SK-N-SH treated with all-trans-retinoic acid at 6 μM for 48 hours (cell line): ENCODE results near the gene PMAIP1.

Experiments used
- ATAC-seq: fragments of 200-7000 bp; cut with Tn5 transposase; 3 replicates; pipeline ENCODE4 v1.9.1; 2020; ENCODE audit warnings: mild to moderate bottlenecking, moderate library complexity
- ARNTL ChIP-seq: fragments of 450-650 bp; formaldehyde crosslinking; IDR thresholded peaks from 2 replicates; pipeline ENCODE4 v1.5.0; 2020; ENCODE audit warnings: low read depth, mild to moderate bottlenecking, moderate library complexity, borderline replicate concordance
- BACH2 ChIP-seq: fragments of 250-450 bp; sonication (Bioruptor Pico); IDR thresholded peaks from 2 replicates; pipeline ENCODE4 v1.9.0; 2021; ENCODE audit warnings: mild to moderate bottlenecking, borderline replicate concordance
- CREB5 ChIP-seq: fragments of 250-450 bp; sonication (Bioruptor Pico); IDR thresholded peaks from 2 replicates; pipeline ENCODE4 v1.5.1; 2020; ENCODE audit warnings: low read depth, mild to moderate bottlenecking, moderate library complexity
- CSDC2 ChIP-seq: fragments of 250-450 bp; sonication (Bioruptor Pico); IDR thresholded peaks from 2 replicates; pipeline ENCODE4 v1.5.0; 2020; ENCODE audit warnings: mild to moderate bottlenecking, moderate library complexity
- CSRNP3 ChIP-seq: fragments of 250-450 bp; sonication (Bioruptor Pico); IDR thresholded peaks from 2 replicates; pipeline ENCODE4 v1.5.1; 2021; ENCODE audit warnings: mild to moderate bottlenecking, moderate library complexity
- ESRRG ChIP-seq: fragments of 250-450 bp; sonication (Bioruptor Pico); IDR thresholded peaks from 2 replicates; pipeline ENCODE4 v1.6.1; 2021; ENCODE audit warnings: mild to moderate bottlenecking
- GLIS3 ChIP-seq: fragments of 250-450 bp; sonication (Bioruptor Pico); IDR thresholded peaks from 2 replicates; pipeline ENCODE4 v1.5.0; 2020; ENCODE audit warnings: mild to moderate bottlenecking, moderate library complexity
- ISL1 ChIP-seq: fragments of 250-450 bp; sonication (Bioruptor Pico); IDR thresholded peaks from 2 replicates; pipeline ENCODE4 v2.1.2; 2022; ENCODE audit warnings: mild to moderate bottlenecking, moderate library complexity
- OSR1 ChIP-seq: fragments of 250-450 bp; sonication (Bioruptor Pico); IDR thresholded peaks from 2 replicates; pipeline ENCODE4 v1.8.0; 2022; ENCODE audit warnings: moderate library complexity, mild to moderate bottlenecking, inconsistent platforms
- POU6F1 ChIP-seq: fragments of 250-450 bp; sonication (Bioruptor Pico); IDR thresholded peaks from 2 replicates; pipeline ENCODE4 v1.8.0; 2021; ENCODE audit warnings: low read depth, mild to moderate bottlenecking, moderate library complexity, borderline replicate concordance
- RARB ChIP-seq: fragments of 250-450 bp; sonication (Bioruptor Pico); IDR thresholded peaks from 2 replicates; pipeline ENCODE4 v1.8.0; 2021; ENCODE audit warnings: mild to moderate bottlenecking, moderate library complexity
- SNAI2 ChIP-seq: fragments of 250-450 bp; sonication (Bioruptor Pico); IDR thresholded peaks from 2 replicates; pipeline ENCODE4 v1.5.0; 2020; ENCODE audit warnings: mild to moderate bottlenecking, moderate library complexity
- TCF4 ChIP-seq: fragments of 250-450 bp; sonication (Bioruptor Pico); IDR thresholded peaks from 2 replicates; pipeline ENCODE4 v1.8.0; 2021; ENCODE audit warnings: mild to moderate bottlenecking, moderate library complexity, borderline replicate concordance
- TOX ChIP-seq: fragments of 250-450 bp; sonication (Bioruptor Pico); IDR thresholded peaks from 2 replicates; pipeline ENCODE4 v1.8.0; 2021; ENCODE audit warnings: mild to moderate bottlenecking, moderate library complexity, borderline replicate concordance
- TSHZ2 ChIP-seq: fragments of 250-450 bp; sonication (Bioruptor Pico); IDR thresholded peaks from 2 replicates; pipeline ENCODE4 v1.5.0; 2020; ENCODE audit warnings: mild to moderate bottlenecking, moderate library complexity
- ZC3H10 ChIP-seq: fragments of 250-450 bp; sonication (Bioruptor Pico); IDR thresholded peaks from 2 replicates; pipeline ENCODE4 v1.5.1; 2021; ENCODE audit warnings: mild to moderate bottlenecking, moderate library complexity
- ZFP3 ChIP-seq: fragments of 250-450 bp; sonication (Bioruptor Pico); IDR thresholded peaks from 2 replicates; pipeline ENCODE4 v1.5.0; 2020; ENCODE audit warnings: mild to moderate bottlenecking, moderate library complexity
- ZFP30 ChIP-seq: fragments of 450-650 bp; formaldehyde crosslinking; IDR thresholded peaks from 2 replicates; pipeline ENCODE4 v1.5.0; 2022; ENCODE audit warnings: mild to moderate bottlenecking, moderate library complexity
- ZNF565 ChIP-seq: fragments of 450-650 bp; formaldehyde crosslinking; conservative IDR thresholded peaks from 2 replicates; pipeline ENCODE4 v1.5.0; 2020; ENCODE audit warnings: low read depth, mild to moderate bottlenecking, moderate library complexity
- ZNF70 ChIP-seq: fragments of 450-650 bp; formaldehyde crosslinking; IDR thresholded peaks from 2 replicates; pipeline ENCODE4 v1.5.0; 2020; ENCODE audit warnings: mild to moderate bottlenecking, moderate library complexity
- ZNF8 ChIP-seq: fragments of 450-650 bp; formaldehyde crosslinking; IDR thresholded peaks from 2 replicates; pipeline ENCODE4 v1.5.0; 2020; ENCODE audit warnings: mild to moderate bottlenecking, moderate library complexity
- TF ChIP-seq, protein P1 (sequence below): fragments of 250-450 bp; sonication (Bioruptor Pico); IDR thresholded peaks from 2 replicates; pipeline ENCODE4 v1.8.0; 2020; ENCODE audit warnings: mild to moderate bottlenecking, moderate library complexity, borderline replicate concordance

Gene PMAIP1

DNA sequence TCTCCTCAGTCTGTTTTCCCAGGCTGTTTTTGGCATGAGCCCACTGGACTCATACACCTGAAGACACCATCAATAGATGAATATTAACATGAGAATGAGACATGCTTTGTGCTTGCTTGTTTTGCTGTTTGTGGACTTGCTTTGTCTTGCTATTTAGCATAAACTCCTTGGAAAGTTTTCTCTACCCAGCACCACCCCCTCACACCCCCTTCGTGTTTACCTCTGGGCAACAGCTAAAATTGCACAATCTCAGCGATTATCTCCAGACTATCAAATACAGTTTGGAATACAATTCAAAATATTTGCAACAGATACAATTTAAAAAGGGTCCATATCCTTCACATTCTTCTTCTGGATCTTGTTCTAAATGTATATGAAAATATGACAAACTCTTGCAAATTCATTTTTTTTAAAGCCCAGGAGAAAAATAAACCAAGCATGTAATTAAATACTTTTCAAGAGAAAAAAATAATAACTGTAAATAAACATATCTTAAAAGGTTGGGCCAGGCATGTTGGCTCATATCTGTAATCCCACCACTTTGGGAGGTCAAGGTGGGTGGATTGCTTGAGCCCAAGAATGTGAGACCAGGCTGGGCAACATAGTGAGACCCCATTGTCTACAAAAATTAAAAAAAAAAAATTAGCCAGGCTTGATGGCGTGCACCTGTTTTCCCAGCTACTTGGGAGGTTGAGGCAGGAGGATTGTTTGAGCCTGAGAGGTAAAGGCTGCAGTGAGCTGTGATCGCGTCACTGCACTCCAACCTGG is 32.3 kb upstream of the PMAIP1 start (continued):
- TF ChIP-seq CSRNP3 (CRISPR knock-in tag) (no peak), ESRRG (no peak), TOX (CRISPR knock-in tag) (no peak)

GRCh38 chr18:59870623-59871130 is 29.1 kb upstream of the PMAIP1 start:
- ATAC-seq: no peak
- TF ChIP-seq ZNF8: no peak
- no peak for TF ChIP-seq ZFP3 (CRISPR knock-in tag)
- TF ChIP-seq TCF4: no peak
- no peak for TF ChIP-seq ARNTL (CRISPR knock-in tag)
- no peak for TF ChIP-seq ESRRG
- TF ChIP-seq RARB: no peak
- TF ChIP-seq, protein P1, sequence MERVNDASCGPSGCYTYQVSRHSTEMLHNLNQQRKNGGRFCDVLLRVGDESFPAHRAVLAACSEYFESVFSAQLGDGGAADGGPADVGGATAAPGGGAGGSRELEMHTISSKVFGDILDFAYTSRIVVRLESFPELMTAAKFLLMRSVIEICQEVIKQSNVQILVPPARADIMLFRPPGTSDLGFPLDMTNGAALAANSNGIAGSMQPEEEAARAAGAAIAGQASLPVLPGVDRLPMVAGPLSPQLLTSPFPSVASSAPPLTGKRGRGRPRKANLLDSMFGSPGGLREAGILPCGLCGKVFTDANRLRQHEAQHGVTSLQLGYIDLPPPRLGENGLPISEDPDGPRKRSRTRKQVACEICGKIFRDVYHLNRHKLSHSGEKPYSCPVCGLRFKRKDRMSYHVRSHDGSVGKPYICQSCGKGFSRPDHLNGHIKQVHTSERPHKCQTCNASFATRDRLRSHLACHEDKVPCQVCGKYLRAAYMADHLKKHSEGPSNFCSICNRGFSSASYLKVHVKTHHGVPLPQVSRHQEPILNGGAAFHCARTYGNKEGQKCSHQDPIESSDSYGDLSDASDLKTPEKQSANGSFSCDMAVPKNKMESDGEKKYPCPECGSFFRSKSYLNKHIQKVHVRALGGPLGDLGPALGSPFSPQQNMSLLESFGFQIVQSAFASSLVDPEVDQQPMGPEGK (CRISPR knock-in tag): no peak
- no peak for TF ChIP-seq CREB5 (CRISPR knock-in tag)
- no peak for TF ChIP-seq TOX (CRISPR knock-in tag)
- no peak for TF ChIP-seq CSDC2 (CRISPR knock-in tag)
- TF ChIP-seq ZNF565 (CRISPR knock-in tag): no peak

DNA sequence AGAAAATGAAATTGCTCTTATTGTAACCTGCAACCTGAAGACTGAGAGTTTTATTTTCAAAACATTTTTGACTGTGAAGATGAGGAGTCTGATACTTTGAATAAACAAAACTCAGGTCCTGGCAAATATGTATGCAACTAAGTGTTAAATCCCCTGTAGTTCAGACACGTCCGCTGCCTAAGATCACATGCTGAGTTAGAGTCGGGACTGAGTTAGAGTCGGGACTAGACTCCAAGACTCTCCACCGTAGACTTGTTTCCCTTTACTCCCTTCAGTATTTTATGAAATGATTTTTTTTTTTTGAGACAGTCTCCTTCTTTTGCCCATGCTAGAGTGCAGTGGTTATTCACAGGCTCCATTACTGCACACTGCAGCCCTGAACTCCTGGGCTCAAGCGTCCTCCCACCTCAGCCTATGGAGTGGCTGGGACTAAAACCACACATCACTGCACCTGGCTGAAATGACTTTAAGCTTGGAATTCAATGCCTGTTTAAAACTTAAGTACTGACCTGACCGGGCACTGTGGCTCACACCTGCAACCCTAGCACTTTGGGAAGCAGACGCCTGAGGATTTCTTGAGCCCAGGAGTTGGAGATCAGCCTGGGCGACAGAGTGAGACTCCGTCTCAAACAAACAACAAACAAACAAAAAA is 28.0 kb upstream of the PMAIP1 start:
- no peak for ATAC-seq
- TF ChIP-seq OSR1 (CRISPR knock-in tag) (no peak), CSDC2 (CRISPR knock-in tag) (no peak)
- TF ChIP-seq, all 23 proteins: peak for 0

- 0 out of 3 replicates have a peak, but pooled peaks have one; percentile 19 for ATAC-seq
- no peak for TF ChIP-seq TOX (CRISPR knock-in tag)
- no peak for TF ChIP-seq ZFP30 (CRISPR knock-in tag)
- TF ChIP-seq CSRNP3 (CRISPR knock-in tag): no peak
- TF ChIP-seq ARNTL (CRISPR knock-in tag): no peak
- TF ChIP-seq GLIS3: no peak
- TF ChIP-seq TSHZ2: no peak
- no peak for TF ChIP-seq ESRRG
- TF ChIP-seq ZNF565 (CRISPR knock-in tag): no peak
- no peak for TF ChIP-seq OSR1 (CRISPR knock-in tag)
- no peak for TF ChIP-seq POU6F1
- TF ChIP-seq CSDC2 (CRISPR knock-in tag): no peak
- TF ChIP-seq RARB: no peak
- TF ChIP-seq, protein P1 (CRISPR knock-in tag): no peak
- no peak for TF ChIP-seq SNAI2
- no peak for TF ChIP-seq ISL1 (CRISPR knock-in tag)
- TF ChIP-seq BACH2 (CRISPR knock-in tag): no peak
- no peak for TF ChIP-seq ZC3H10
- no peak for TF ChIP-seq ZNF70 (CRISPR knock-in tag)
Measured at GRCh38 chr18:59873641-59874040, 26.2 kb upstream of the PMAIP1 start.
